Keratinocyte (primary cell): Measurements from ENCODE around the gene RNF144A. TPM values are rescaled to one million over a fixed set of nuclear protein-coding genes. Genes with fewer than 3 reads are reported as not detected.

Experiments used
- DNase-seq: peaks from one replicate; pipeline ENCODE4 v3.0.0-alpha.2; 2011; ENCODE audit warnings: low read depth, missing footprints, low spot score
- FAIRE-seq: peaks from 2 replicates; lab custom pipeline; 2011; peaks lifted over from hg19 to GRCh38; lab: Jason Lieb, UNC
- H2AFZ ChIP-seq: 2 replicates; pipeline ENCODE4 v1.6.0; 2012; ENCODE audit warnings: low read length, control low read depth, inconsistent platforms; ENCODE audit not compliant: control insufficient read depth
- H3K27ac ChIP-seq: 2 replicates; pipeline ENCODE4 v1.5.1; 2011; ENCODE audit warnings: low read length; ENCODE audit not compliant: control insufficient read depth, insufficient read depth
- H3K27me3 ChIP-seq: 3 replicates; pipeline ENCODE4 v1.6.0; 2011; ENCODE audit warnings: low read length; ENCODE audit not compliant: control insufficient read depth, insufficient read depth; ENCODE audit errors: extremely low read depth
- H3K36me3 ChIP-seq, 2 experiments: 2 replicates in 1 of 2; 3 replicates in 1 of 2; pipeline ENCODE4 v1.5.1; 2011; ENCODE audit warnings: low read length in 2 of 2, mild to moderate bottlenecking in 1 of 2; ENCODE audit not compliant: control insufficient read depth in 2 of 2, insufficient read depth in 2 of 2; ENCODE audit errors: extremely low read depth in 1 of 2
- H3K4me1 ChIP-seq: 3 replicates; pipeline ENCODE4 v1.5.1; 2011; ENCODE audit warnings: low read length; ENCODE audit not compliant: control insufficient read depth, insufficient read depth; ENCODE audit errors: extremely low read depth
- H3K4me2 ChIP-seq: 3 replicates; pipeline ENCODE4 v1.6.0; 2011; ENCODE audit warnings: low read depth, low read length; ENCODE audit not compliant: control insufficient read depth, insufficient read depth; ENCODE audit errors: extremely low read depth
- H3K4me3 ChIP-seq, 3 experiments: fragments of 200-600 bp in 1 of 3; sonication (generic) in 1 of 3; 2 replicates in 2 of 3; 3 replicates in 1 of 3; pipeline ENCODE4 v1.5.1; 2011 to 2016; ENCODE audit warnings: low read length in 3 of 3, mild to moderate bottlenecking in 3 of 3, control low read depth in 2 of 3, inconsistent platforms in 1 of 3, low read depth in 1 of 3, mixed read lengths in 1 of 3, mixed run types in 1 of 3, moderate library complexity in 1 of 3; ENCODE audit not compliant: control insufficient read depth in 2 of 3, insufficient read depth in 2 of 3; ENCODE audit errors: extremely low read depth in 1 of 3
- H3K79me2 ChIP-seq: 2 replicates; pipeline ENCODE4 v1.6.0; 2012; ENCODE audit warnings: low read length; ENCODE audit not compliant: control insufficient read depth, insufficient read depth
- H3K9ac ChIP-seq: 3 replicates; pipeline ENCODE4 v1.6.0; 2011; ENCODE audit warnings: low read length; ENCODE audit not compliant: control insufficient read depth, insufficient read depth; ENCODE audit errors: extremely low read depth
- H3K9me1 ChIP-seq: 3 replicates; pipeline ENCODE4 v1.6.0; 2011; ENCODE audit warnings: low read length; ENCODE audit not compliant: control insufficient read depth, insufficient read depth; ENCODE audit errors: extremely low read depth
- H3K9me3 ChIP-seq: 2 replicates; pipeline ENCODE4 v1.5.1; 2012; ENCODE audit warnings: low read depth, low read length; ENCODE audit not compliant: control insufficient read depth
- H4K20me1 ChIP-seq: 3 replicates; pipeline ENCODE4 v1.6.0; 2011; ENCODE audit warnings: low read length; ENCODE audit not compliant: control insufficient read depth, insufficient read depth; ENCODE audit errors: extremely low read depth
- CTCF ChIP-seq, 3 experiments: IDR thresholded peaks in 1 of 3; conservative IDR thresholded peaks in 1 of 3; optimal IDR thresholded peaks in 1 of 3; 2 replicates in 2 of 3; 3 replicates in 1 of 3; pipeline versions ENCODE3 to v1.5.1; 2011; ENCODE audit warnings: low read length in 3 of 3, mild to moderate bottlenecking in 3 of 3, moderate library complexity in 2 of 3, control low read depth in 1 of 3, inconsistent platforms in 1 of 3; ENCODE audit not compliant: insufficient read depth in 2 of 3; ENCODE audit errors: extremely low read depth in 1 of 3
- EZH2 ChIP-seq: IDR thresholded peaks from one replicate; pipeline ENCODE4 v1.6.1; 2012; ENCODE audit warnings: inconsistent platforms, mild to moderate bottlenecking, low read length, moderate library complexity
- dilution Hi-C: fragments of 300-500 bp; cut with MboI; formaldehyde crosslinking; loops from one replicate; pipeline ENCODE4 v1.7.0; 2020; ENCODE audit warnings: low sequenced_read_pairs; ENCODE audit not compliant: extremely low pct_ligation_motif_present
- polyA plus RNA-seq, 5 experiments: library from polyadenylated mRNA; depleted of rRNA in 3 of 5; stranded (reverse) in 3 of 5; stranded (forward) in 1 of 5; unstranded in 1 of 5; fragments of >200 nt; gene quantifications; 1 replicate in 1 of 5; 2 replicates in 3 of 5; 3 replicates in 1 of 5; pipeline versions ENCODE4 v1.2.1 to v1.2.3, GENCODE V29; 2011 to 2012; ENCODE audit warnings: missing spikeins in 2 of 5, low read depth in 1 of 5, low replicate concordance in 1 of 5

RNF144A gene
- polyA plus RNA-seq, 1 donor (not counting 4 experiments of a cell fraction or from before 2014, with no cell fraction given): 1.4 TPM

GRCh38 chr2:7060156-7060555 lies 142.9 kb downstream of the RNF144A start:
- H3K4me3 ChIP-seq: no peak overlapping the region
- no peak for DNase-seq
- no peak overlapping the region for H3K4me2 ChIP-seq
- TF ChIP-seq CTCF (optimal IDR thresholded peaks at IDR 0.05 in 1 of 3, IDR thresholded peaks at IDR 0.05 in 1 of 3, conservative IDR thresholded peaks at IDR 0.05 in 1 of 3; ENCODE audit: extremely low read depth in 1 of 3, insufficient read depth in 2 of 3, low read length in 3 of 3) (no peak), EZH2 (no peak)
- no peaks in the 10 kb centered on the region for H3K79me2 ChIP-seq
- H3K9me1 ChIP-seq: no peaks in the 10 kb centered on the region
- no peaks in the 10 kb centered on the region for H3K4me1 ChIP-seq
- H2AFZ ChIP-seq: no peak overlapping the region
- no peaks in the 10 kb centered on the region for H4K20me1 ChIP-seq
- dilution Hi-C loops: no loop called here
- no peaks in the 10 kb centered on the region for H3K27me3 ChIP-seq
- H3K9ac ChIP-seq: no peak overlapping the region
- FAIRE-seq: no peak
- no peaks in the 10 kb centered on the region for H3K36me3 ChIP-seq
- no peak overlapping the region for H3K27ac ChIP-seq
- no peaks in the 10 kb centered on the region for H3K9me3 ChIP-seq

GRCh38 chr2:7060631-7061449 lies 143.6 kb downstream of the RNF144A start:
- no peaks in the 10 kb centered on the region for H3K4me1 ChIP-seq
- TF ChIP-seq CTCF (optimal IDR thresholded peaks at IDR 0.05 in 1 of 3, IDR thresholded peaks at IDR 0.05 in 1 of 3, conservative IDR thresholded peaks at IDR 0.05 in 1 of 3; ENCODE audit: extremely low read depth in 1 of 3, insufficient read depth in 2 of 3, low read length in 3 of 3): no peak
- no peak for TF ChIP-seq EZH2
- H3K27me3 ChIP-seq: no peaks in the 10 kb centered on the region
- DNase-seq: no peak
- H3K27ac ChIP-seq: no peak overlapping the region
- no peaks in the 10 kb centered on the region for H4K20me1 ChIP-seq
- H3K79me2 ChIP-seq: no peaks in the 10 kb centered on the region
- H3K9me3 ChIP-seq: no peaks in the 10 kb centered on the region
- no peak overlapping the region for H3K4me2 ChIP-seq
- no peak overlapping the region for H3K4me3 ChIP-seq
- no peaks in the 10 kb centered on the region for H3K9me1 ChIP-seq
- H2AFZ ChIP-seq: no peak overlapping the region
- no peak overlapping the region for H3K9ac ChIP-seq
- H3K36me3 ChIP-seq: no peaks in the 10 kb centered on the region
- dilution Hi-C loops: no loop called here
- FAIRE-seq: no peak
